Measurements from ENCODE around the gene NQO1. TPM values are rescaled to one million over a fixed set of nuclear protein-coding genes. Genes with fewer than 3 reads are reported as not detected.

Gene NQO1
- total and polyA plus RNA-seq, 9 of the 15 experiments (the other 6 are each of a cell fraction or from before 2014, with no cell fraction given), result 96.7 to 198 (median 122) TPM

DNA sequence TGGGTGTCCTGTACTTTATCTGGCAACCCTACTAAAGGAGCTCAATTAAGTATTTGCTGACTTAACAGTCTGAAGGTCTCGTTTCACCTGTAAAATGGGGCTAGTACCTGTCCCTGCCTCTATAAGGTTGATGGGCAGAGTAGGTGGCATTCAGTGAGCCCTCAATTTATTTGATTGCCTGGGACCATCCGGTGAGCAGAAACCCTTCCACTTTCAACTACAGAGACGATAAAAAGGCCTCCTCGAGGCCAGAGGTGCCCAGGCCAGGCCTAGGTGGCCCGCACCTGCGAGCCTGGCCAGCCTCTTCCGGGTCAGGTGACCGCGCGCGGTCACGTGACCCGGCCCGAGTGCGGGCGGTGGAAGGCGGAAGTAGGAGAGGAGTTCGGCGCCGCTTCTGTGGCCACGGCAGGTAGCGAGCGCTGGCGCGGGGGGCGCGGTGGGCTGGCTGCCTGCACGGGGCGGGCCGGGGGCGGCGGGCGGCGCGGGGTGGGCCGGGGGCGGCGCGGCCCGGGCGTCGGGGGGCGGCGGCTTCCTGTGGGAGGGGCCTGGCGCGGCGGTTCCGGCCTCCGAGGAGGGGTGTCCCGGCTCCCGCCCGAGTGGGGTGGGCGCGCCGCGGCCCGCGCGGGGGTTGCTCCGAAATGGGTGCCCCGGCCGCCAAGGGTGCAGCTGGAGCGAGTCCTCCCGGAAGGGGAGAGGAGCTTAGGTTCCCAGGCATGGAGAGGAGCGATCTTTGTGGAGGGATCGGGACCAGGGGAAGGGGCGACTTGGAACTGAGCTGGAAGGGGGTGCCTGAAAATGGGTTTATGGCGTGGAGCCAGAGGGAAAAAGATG, 35.8 kb upstream of the NQO1 start, which contains the start of gene WWP2 (continued):
- TF ChIP-seq, protein P1, sequence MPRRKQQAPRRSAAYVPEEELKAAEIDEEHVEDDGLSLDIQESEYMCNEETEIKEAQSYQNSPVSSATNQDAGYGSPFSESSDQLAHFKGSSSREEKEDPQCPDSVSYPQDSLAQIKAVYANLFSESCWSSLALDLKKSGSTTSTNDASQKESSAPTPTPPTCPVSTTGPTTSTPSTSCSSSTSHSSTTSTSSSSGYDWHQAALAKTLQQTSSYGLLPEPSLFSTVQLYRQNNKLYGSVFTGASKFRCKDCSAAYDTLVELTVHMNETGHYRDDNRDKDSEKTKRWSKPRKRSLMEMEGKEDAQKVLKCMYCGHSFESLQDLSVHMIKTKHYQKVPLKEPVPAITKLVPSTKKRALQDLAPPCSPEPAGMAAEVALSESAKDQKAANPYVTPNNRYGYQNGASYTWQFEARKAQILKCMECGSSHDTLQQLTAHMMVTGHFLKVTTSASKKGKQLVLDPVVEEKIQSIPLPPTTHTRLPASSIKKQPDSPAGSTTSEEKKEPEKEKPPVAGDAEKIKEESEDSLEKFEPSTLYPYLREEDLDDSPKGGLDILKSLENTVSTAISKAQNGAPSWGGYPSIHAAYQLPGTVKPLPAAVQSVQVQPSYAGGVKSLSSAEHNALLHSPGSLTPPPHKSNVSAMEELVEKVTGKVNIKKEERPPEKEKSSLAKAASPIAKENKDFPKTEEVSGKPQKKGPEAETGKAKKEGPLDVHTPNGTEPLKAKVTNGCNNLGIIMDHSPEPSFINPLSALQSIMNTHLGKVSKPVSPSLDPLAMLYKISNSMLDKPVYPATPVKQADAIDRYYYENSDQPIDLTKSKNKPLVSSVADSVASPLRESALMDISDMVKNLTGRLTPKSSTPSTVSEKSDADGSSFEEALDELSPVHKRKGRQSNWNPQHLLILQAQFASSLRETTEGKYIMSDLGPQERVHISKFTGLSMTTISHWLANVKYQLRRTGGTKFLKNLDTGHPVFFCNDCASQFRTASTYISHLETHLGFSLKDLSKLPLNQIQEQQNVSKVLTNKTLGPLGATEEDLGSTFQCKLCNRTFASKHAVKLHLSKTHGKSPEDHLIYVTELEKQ (CRISPR knock-in tag; IDR thresholded peaks at IDR 0.05), result no peak
- TF ChIP-seq ETV6 (IDR thresholded peaks at IDR 0.05; ENCODE audit: borderline replicate concordance in 1 of 2, low read depth in 2 of 2, low read length in 1 of 2), result no peak
- TF ChIP-seq ETV6 (CRISPR knock-in tag; IDR thresholded peaks at IDR 0.05; ENCODE audit: borderline replicate concordance), result no peak
- no peak for TF ChIP-seq ZNF507 (tag; conservative IDR thresholded peaks at IDR 0.05)
- TF ChIP-seq, protein P2, sequence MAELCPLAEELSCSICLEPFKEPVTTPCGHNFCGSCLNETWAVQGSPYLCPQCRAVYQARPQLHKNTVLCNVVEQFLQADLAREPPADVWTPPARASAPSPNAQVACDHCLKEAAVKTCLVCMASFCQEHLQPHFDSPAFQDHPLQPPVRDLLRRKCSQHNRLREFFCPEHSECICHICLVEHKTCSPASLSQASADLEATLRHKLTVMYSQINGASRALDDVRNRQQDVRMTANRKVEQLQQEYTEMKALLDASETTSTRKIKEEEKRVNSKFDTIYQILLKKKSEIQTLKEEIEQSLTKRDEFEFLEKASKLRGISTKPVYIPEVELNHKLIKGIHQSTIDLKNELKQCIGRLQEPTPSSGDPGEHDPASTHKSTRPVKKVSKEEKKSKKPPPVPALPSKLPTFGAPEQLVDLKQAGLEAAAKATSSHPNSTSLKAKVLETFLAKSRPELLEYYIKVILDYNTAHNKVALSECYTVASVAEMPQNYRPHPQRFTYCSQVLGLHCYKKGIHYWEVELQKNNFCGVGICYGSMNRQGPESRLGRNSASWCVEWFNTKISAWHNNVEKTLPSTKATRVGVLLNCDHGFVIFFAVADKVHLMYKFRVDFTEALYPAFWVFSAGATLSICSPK (IDR thresholded peaks at IDR 0.05; ENCODE audit: borderline replicate concordance), result no peak
- TF ChIP-seq, protein P3, sequence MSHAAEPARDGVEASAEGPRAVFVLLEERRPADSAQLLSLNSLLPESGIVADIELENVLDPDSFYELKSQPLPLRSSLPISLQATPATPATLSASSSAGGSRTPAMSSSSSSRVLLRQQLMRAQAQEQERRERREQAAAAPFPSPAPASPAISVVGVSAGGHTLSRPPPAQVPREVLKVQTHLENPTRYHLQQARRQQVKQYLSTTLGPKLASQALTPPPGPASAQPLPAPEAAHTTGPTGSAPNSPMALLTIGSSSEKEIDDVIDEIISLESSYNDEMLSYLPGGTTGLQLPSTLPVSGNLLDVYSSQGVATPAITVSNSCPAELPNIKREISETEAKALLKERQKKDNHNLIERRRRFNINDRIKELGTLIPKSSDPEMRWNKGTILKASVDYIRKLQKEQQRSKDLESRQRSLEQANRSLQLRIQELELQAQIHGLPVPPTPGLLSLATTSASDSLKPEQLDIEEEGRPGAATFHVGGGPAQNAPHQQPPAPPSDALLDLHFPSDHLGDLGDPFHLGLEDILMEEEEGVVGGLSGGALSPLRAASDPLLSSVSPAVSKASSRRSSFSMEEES (CRISPR knock-in tag; IDR thresholded peaks at IDR 0.05), result peak; percentile 99
- TF ChIP-seq HNRNPUL1 (IDR thresholded peaks at IDR 0.05; ENCODE audit: low read length), result no peak
- TF ChIP-seq, protein P4, sequence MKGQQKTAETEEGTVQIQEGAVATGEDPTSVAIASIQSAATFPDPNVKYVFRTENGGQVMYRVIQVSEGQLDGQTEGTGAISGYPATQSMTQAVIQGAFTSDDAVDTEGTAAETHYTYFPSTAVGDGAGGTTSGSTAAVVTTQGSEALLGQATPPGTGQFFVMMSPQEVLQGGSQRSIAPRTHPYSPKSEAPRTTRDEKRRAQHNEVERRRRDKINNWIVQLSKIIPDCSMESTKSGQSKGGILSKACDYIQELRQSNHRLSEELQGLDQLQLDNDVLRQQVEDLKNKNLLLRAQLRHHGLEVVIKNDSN (CRISPR knock-in tag; IDR thresholded peaks at IDR 0.05), result peak; percentile 95
- no peak for TF ChIP-seq NCOA6 (IDR thresholded peaks at IDR 0.05)
- no peak for TF ChIP-seq PYGO2 (tag; IDR thresholded peaks at IDR 0.05)
- TF ChIP-seq FUS (optimal IDR thresholded peaks at IDR 0.05; ENCODE audit: low read depth, low read length), result no peak
- TF ChIP-seq CBX3 (IDR thresholded peaks at IDR 0.05; ENCODE audit: borderline replicate concordance in 1 of 2, low read length in 2 of 2), result no peak
- TF ChIP-seq RAD21 (CRISPR knock-in tag; conservative IDR thresholded peaks at IDR 0.05 in 1 of 2, IDR thresholded peaks at IDR 0.05 in 1 of 2), result no peak

All from K562 (cell line).